ENCODE measurements around the gene ALKBH7. TPM values are rescaled to one million over a fixed set of nuclear protein-coding genes. Genes with fewer than 3 reads are reported as not detected.
"Not testable (repeated sequence)": the region's sequence is repeated elsewhere in the genome, so short reads cannot be mapped to it uniquely, and the experiment has no call there.

ALKBH7 gene
- total RNA-seq, 4 donors from 2014 or later, result 34.1 to 74.4 (median 56.9) TPM

DNA sequence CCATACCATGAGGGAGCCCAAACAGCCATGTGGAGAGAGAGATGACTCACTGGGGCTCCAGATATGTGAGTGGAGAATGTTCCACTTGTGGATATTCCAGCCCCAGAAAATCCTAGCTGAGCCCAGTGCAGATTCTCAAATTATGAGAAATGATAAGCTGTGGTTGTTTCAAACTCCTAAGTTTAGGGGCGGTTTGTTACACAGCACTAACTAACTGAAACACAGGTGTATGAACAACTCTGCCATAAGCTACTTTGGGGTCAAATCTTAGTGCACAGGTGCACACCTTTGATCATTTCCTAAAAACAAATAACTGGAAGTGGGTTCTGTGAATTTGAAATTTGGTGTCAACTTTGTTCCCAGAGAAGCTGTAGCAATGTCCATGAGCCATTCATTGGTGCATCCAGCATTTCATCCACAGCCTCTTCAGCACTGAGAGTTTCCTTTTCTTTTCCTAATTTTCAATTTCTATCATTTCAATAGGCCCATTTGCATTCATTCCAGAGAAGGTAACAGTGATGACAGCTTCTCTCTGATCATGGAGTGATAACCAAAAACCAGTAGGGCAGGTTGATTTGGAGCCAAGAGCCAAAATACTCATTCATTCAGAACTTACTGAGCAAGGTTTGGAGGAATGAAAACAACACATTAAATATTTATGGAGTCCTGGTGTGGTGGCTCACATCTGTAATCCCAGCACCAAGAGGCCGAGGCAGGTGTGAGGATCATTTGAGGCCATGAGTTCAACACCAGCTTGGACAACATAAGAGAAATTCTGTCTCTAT is 20.0 kb upstream of the ALKBH7 start:
- no peak for DNase-seq (ENCODE audit: low spot score in 2 of 2)
- no peak overlapping the region for H3K27ac ChIP-seq
- no peaks in the 10 kb centered on the region for H3K4me1 ChIP-seq
- no peaks in the 10 kb centered on the region for H3K27me3 ChIP-seq
- no peaks in the 10 kb centered on the region for H3K9me3 ChIP-seq
- no peaks in the 10 kb centered on the region for H3K36me3 ChIP-seq
- H3K4me3 ChIP-seq, result no peak overlapping the region
- 85% methylated on average over 2 of the region's 2 CpGs for WGBS
- TF ChIP-seq EP300 (IDR thresholded peaks at IDR 0.05) (no peak), POLR2AphosphoS5 (IDR thresholded peaks at IDR 0.05) (no peak), POLR2A (IDR thresholded peaks at IDR 0.05) (no peak)
- TF ChIP-seq, protein P1, sequence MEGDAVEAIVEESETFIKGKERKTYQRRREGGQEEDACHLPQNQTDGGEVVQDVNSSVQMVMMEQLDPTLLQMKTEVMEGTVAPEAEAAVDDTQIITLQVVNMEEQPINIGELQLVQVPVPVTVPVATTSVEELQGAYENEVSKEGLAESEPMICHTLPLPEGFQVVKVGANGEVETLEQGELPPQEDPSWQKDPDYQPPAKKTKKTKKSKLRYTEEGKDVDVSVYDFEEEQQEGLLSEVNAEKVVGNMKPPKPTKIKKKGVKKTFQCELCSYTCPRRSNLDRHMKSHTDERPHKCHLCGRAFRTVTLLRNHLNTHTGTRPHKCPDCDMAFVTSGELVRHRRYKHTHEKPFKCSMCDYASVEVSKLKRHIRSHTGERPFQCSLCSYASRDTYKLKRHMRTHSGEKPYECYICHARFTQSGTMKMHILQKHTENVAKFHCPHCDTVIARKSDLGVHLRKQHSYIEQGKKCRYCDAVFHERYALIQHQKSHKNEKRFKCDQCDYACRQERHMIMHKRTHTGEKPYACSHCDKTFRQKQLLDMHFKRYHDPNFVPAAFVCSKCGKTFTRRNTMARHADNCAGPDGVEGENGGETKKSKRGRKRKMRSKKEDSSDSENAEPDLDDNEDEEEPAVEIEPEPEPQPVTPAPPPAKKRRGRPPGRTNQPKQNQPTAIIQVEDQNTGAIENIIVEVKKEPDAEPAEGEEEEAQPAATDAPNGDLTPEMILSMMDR (IDR thresholded peaks at IDR 0.05), result no peak

DNA sequence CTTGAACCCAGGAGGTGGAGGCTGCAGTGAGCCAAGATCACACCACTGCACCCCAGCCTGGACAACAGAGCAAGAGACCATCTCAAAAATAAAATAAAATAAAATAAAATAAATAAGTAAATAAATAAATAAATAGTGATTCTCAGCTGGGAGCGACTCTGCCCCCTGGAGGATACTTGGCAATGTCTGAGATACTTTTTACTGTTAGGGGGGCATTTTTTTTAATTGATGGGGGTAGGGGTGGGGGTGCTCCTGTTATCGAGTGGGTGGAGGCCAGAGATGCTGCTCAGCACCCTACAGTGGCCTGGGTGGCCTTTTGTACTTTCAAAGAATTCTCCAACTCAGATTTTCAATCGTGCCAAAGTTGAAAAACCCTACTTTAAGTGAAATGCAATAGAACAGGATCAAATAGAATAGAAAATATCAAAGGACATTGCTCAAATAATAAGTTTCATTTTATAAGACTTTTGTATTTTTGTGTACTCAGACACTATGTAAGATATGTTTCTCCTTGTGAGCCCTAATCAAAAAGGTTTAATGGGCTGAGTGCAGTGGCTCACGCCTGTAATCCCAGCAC is 18.4 kb upstream of the ALKBH7 start:
- H3K9me3 ChIP-seq, result no peaks in the 10 kb centered on the region
- DNase-seq (ENCODE audit: low spot score in 2 of 2), result no peak
- H3K4me1 ChIP-seq, result no peaks in the 10 kb centered on the region
- H3K4me3 ChIP-seq, result no peak overlapping the region
- H3K27ac ChIP-seq, result no peak overlapping the region
- H3K27me3 ChIP-seq, result no peaks in the 10 kb centered on the region
- WGBS, result 55% methylated on average over 4 of the region's 4 CpGs
- TF ChIP-seq POLR2A (IDR thresholded peaks at IDR 0.05), result no peak
- TF ChIP-seq, protein P1 (IDR thresholded peaks at IDR 0.05), result peak in 1 of 2 donors; percentile 28
- no peak for TF ChIP-seq POLR2AphosphoS5 (IDR thresholded peaks at IDR 0.05)
- no peaks in the 10 kb centered on the region for H3K36me3 ChIP-seq

DNA sequence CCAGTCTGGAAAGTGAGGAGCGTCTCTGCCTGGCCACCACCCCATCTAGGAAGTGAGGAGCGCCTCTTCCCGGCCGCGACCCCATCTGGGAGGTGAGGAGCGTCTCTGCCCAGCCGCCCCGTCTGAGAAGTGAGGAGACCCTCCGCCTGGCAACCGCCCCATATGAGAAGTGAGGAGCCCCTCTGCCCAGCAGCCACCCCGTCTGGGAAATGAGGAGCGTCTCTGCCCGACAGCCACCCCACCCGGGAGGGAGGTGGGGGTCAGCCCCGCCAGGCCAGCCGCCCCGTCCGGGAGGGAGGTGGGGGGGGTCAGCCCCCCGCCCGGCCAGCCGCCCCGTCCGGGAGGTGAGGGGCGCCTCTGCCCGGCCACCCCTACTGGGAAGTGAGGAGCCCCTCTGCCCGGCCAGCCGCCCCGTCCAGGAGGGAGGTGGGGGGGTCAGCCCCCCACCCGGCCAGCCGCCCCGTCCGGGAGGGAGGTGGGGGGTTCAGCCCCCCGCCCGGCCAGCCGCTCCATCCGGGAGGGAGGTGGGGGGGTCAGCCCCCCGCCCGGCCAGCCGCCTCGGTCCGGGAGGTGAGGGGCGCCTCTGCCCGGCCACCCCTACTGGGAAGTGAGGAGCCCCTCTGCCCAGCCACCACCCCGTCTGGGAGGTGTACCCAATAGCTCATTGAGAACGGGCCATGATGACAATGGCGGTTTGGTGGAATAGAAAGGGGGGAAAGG is 17.1 kb upstream of the ALKBH7 start:
- DNase-seq (ENCODE audit: low spot score in 2 of 2); H3K36me3 ChIP-seq; H3K4me1 ChIP-seq; H3K4me3 ChIP-seq; H3K27ac ChIP-seq; H3K27me3 ChIP-seq; H3K9me3 ChIP-seq: not testable (repeated sequence)
- WGBS, result 88% methylated on average over 3 of the region's 46 CpGs

DNA sequence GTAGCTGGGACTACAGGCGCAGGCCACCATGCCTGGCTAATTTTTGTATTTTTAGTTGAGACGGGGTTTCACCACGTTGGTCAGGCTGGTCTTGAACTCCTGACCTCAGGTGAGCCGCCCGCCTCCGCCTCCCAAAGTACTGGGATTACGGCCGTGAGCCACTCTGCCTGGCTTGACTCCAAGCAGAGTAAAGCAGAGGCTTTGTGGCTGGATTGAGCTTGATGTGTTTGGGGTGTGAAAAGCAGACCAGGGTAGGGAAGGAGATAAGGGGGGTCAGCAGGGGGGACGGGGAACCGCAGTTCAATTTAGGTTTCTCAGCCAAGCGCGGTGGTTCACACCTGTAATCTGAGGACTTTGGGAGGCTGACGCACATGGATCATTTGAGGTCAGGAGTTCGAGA is 15.4 kb upstream of the ALKBH7 start:
- no peak for DNase-seq (ENCODE audit: low spot score in 2 of 2)
- peaks cover 4% of the 10 kb centered on the region for H3K4me1 ChIP-seq
- H3K27me3 ChIP-seq, result no peaks in the 10 kb centered on the region
- no peaks in the 10 kb centered on the region for H3K9me3 ChIP-seq
- H3K4me3 ChIP-seq, result no peak overlapping the region
- 90% methylated on average over 13 of the region's 14 CpGs for WGBS
- no peaks in the 10 kb centered on the region for H3K36me3 ChIP-seq
- TF ChIP-seq, protein P1 (IDR thresholded peaks at IDR 0.05), result no peak
- TF ChIP-seq POLR2A (IDR thresholded peaks at IDR 0.05) (no peak), EP300 (IDR thresholded peaks at IDR 0.05) (no peak), POLR2AphosphoS5 (IDR thresholded peaks at IDR 0.05) (no peak)
- no peak overlapping the region for H3K27ac ChIP-seq

DNA sequence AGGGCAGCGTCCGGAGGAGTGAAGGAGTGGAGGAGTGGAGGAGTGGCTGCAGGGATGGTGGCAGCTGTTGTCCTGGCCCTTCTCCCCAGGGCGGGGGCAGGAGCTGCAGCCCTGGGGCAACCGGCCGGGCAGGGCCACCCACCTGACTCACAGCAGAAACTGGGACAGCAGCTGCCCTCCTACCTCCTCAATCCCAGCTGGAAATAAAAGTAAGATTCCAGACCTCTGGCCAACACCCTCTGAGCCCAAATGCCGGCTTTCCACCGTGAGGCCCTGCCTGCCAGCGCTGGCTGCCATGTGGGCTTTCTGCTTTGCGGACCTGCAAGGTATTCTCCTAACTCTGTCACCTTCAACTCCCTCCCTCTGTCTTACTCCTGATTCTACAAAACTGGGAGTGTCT is 14.6 kb upstream of the ALKBH7 start:
- Histone ChIP-seq H3K4me3 (no peak overlapping the region), H3K36me3 (no peaks in the 10 kb centered on the region), H3K9me3 (no peaks in the 10 kb centered on the region), H3K27me3 (no peaks in the 10 kb centered on the region), H3K27ac (peak overlapping the region; percentile 6), H3K4me1 (peaks cover 12% of the 10 kb centered on the region)
- no peak for DNase-seq (ENCODE audit: low spot score in 2 of 2)
- 38% methylated on average over 6 of the region's 9 CpGs for WGBS
- TF ChIP-seq, protein P1 (IDR thresholded peaks at IDR 0.05), result no peak
- TF ChIP-seq POLR2AphosphoS5 (IDR thresholded peaks at IDR 0.05) (no peak), POLR2A (IDR thresholded peaks at IDR 0.05) (no peak), EP300 (IDR thresholded peaks at IDR 0.05) (no peak)

Data from suprapubic skin (tissue), 4 donors.